GM19395 (cell line): Measurements from ENCODE around the gene CDH6.
"Not testable (repeated sequence)": the region's sequence is repeated elsewhere in the genome, so short reads cannot be mapped to it uniquely, and the experiment has no call there.

ENCODE experiments used
- ATAC-seq: cut with Tn5 transposase; IDR thresholded peaks from one replicate; pipeline ENCODE4 v1.9.1; 2021; ENCODE audit warnings: mild to moderate bottlenecking, moderate library complexity; ENCODE audit not compliant: unreplicated experiment

Gene CDH6

GRCh38 chr5:31322946-31323345 lies 129.5 kb downstream of the CDH6 start:
- no peak for ATAC-seq

DNA sequence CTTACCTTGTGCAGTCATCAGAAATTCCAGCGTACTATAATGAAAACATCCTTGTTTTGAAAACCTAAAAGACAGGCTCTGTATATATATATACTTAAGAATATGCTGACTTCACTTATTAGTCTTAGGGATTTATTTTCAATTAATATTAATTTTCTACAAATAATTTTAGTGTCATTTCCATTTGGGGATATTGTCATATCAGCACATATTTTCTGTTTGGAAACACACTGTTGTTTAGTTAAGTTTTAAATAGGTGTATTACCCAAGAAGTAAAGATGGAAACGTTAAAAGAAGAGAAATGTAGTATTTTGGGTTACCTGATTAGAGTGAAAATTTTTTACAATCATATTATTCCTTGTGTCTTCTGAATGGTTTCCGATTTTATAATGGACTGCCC lies 131.4 kb downstream of the CDH6 start:
- no peak for ATAC-seq

- ATAC-seq, result no peak
These were observed 134.7 kb downstream of the CDH6 start for GRCh38 chr5:31328040-31328733.

- ATAC-seq, result no peak
These were observed 136.2 kb downstream of the CDH6 start for GRCh38 chr5:31329715-31330114.

DNA sequence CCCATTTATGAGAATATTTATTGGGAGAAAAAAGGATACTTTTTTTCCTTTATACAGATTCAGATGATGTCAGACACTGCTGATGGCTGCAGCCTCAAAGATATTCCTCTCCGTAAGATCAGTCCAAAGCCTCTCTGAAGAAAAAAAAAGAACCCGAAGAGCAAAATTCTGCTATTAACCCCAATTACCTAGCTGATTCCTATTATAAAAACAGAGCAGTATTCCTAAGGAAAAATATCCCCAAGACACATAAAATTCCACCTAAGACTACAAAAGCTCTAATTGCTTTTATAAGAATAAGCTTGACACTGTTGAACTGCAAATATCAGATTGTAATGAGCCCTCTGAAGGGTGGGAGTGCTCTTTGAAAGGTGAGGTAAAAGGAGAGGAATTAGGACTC lies 138.7 kb downstream of the CDH6 start:
- ATAC-seq, result no peak

DNA sequence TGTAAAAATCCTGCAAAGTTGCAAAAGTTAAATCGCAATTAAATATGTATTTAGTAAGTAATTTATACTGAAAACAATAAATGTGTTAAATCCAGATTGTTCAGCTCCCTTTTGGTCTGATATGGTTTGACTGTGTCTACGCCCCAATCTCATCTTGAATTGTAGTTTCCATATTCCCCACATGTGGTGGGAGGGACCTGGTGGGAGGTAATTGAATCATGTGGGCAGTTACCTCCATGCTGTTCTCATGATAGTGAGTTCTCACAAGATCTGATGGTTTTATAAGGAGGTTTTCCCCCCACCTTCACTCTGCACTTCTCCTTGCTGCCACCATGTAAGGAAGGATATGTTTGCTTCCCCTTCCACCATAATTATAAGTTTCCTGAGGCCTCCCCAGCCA lies 140.0 kb downstream of the CDH6 start:
- no peak for ATAC-seq

GRCh38 chr5:31334061-31334860 lies 140.8 kb downstream of the CDH6 start:
- ATAC-seq, result no peak

GRCh38 chr5:31335456-31335855 lies 142.0 kb downstream of the CDH6 start:
- ATAC-seq, result no peak

DNA sequence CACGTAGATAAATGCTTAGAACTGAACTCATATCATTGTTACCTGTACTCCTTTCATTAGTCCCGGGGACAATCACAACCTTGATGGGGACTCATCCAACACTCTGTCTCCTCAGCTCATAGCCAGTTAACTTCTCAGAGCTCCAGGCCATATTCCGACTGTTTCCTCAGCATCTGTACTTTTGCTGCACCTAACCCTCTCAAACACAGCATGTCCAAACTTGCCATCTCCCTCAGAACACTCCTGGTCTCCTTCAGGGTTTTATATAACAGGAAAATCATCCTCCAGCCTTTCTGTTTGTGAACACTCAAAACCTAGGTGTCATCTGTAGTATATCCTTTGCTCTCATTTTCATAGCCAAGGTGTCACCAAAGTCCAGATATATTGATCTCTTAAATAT lies 150.5 kb downstream of the CDH6 start:
- no peak for ATAC-seq

DNA sequence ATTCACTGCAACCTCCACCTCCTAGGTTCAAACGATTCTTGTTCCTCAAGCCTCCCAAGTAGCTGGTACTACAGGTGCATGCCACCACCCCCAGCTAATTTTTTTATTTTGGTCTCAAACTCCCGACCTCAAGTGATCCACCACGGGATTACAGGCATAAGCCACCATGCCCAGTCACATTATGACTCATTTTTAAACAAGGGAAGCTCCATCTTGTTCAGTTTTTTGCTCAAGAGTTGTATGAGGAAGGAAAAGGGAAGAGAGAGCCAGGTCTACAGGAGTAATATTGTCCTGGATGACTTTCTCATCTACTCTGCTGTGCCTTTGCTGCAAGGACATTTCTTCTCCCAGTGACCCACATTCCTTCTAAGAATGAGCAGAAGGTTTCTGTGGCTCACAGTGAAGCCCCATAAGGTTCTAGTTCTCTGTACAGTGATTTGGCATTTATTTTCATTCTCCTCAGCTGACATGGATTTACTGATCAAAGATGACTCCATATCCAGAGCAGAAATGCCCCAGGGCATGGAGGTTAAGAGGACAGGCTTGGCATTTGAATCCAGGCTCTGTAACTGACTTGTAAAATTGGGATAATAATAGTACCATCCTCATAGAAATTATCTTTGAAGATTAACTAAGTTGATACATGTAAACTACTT lies 153.5 kb downstream of the CDH6 start:
- ATAC-seq, result no peak

GRCh38 chr5:31347552-31347905 lies 154.0 kb downstream of the CDH6 start:
- ATAC-seq, result no peak

GRCh38 chr5:31350395-31350794 lies 156.9 kb downstream of the CDH6 start:
- ATAC-seq, result no peak

DNA sequence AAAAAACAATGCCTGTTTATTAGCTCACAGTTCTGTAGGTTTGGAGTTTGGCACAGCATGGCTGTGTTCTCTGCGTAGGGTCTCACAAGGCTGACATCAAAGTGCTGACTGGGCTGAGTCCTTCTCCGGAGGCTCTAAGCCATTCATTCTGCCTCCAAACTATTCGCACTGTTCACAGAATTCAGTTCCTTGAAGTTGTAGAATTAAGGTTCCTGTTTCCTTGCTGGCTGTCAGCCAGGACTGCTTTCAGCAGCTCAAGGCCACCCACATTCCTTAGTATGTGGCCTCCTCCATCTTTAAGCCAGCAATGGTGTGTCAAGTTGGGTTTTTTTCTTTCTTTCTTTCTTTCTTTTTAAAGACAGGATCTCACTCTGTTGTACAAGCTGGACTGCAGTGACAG lies 161.9 kb downstream of the CDH6 start:
- ATAC-seq, result no peak

DNA sequence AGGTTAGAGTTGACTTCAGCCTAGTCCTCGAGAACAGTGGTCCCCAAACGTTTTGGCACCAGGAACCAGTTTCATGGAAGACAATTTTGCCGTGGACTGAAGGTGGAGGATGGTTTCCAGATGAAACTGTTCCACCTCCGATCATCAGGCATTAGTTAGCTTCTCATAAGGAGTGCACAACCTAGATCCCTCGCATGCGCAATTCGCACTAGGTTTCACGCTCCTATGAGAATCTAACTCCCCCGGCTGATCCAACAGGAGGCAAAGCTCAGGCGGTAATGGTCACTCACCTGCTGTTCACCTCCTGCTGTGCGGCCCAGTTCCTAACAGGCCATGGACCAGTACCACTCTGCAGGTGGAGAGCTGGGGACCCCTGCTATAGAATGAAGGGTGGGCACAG lies 163.6 kb downstream of the CDH6 start:
- no peak for ATAC-seq

- no peak for ATAC-seq
These were observed 166.4 kb downstream of the CDH6 start for GRCh38 chr5:31359839-31360238.

GRCh38 chr5:31361234-31361633 lies 167.7 kb downstream of the CDH6 start:
- ATAC-seq, result no peak

DNA sequence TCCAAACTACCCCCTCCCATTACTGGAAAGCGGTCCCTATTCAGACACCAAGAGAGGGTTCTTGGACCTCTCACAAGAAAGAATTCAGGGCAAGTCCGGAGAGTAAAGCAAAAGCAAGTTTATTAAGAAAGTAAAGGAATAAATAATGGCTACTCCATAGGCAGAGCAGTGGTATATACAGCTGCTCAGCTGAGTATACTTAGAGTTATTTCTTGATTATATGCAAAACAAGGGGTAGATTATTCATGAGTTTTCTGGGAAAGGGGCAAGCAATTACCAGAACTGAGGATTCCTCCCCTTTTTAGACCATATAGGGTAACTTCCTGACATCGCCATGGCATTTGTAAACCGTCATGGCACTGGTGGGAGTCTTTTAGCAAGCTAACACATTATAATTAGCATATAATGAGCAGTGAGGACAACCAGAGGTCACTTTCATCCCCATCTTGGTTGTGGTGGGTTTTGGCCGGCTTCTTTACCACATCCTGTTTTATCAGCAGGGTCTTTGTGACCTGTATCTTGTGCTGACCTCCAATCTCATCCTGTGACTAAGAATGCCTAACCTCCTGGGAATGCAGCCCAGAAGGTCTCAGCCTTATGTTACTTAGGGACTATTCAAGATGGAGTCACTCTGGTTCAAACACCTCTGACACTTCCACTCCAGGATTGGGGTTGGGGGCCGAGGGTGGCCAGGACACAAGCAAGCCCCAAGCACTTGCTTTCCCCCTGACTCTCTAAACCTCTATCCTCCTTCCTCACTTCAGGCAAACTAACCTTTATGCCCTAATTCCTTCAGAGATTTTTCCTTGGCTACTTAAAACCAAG lies 168.4 kb downstream of the CDH6 start:
- ATAC-seq, result not testable (repeated sequence)

DNA sequence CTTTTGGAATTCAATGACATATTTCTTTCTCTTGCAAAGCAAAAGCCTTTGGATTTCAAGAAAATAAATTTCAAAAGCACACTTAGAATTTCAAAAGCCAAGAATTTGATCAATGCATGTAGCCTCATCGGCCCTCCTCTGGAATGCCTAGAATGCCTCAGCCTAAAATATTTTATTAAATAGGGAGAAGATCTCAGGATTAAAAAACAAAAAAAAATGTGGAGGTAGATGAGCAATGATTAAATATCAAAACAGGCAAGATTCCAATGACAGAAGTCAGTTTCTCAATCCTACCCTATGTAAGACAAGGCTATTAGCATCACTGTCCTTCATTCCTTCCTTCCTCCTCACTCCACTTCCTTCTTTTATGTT lies 169.0 kb downstream of the CDH6 start:
- ATAC-seq, result no peak

- ATAC-seq, result no peak
These were observed 169.6 kb downstream of the CDH6 start for GRCh38 chr5:31362931-31363568.

DNA sequence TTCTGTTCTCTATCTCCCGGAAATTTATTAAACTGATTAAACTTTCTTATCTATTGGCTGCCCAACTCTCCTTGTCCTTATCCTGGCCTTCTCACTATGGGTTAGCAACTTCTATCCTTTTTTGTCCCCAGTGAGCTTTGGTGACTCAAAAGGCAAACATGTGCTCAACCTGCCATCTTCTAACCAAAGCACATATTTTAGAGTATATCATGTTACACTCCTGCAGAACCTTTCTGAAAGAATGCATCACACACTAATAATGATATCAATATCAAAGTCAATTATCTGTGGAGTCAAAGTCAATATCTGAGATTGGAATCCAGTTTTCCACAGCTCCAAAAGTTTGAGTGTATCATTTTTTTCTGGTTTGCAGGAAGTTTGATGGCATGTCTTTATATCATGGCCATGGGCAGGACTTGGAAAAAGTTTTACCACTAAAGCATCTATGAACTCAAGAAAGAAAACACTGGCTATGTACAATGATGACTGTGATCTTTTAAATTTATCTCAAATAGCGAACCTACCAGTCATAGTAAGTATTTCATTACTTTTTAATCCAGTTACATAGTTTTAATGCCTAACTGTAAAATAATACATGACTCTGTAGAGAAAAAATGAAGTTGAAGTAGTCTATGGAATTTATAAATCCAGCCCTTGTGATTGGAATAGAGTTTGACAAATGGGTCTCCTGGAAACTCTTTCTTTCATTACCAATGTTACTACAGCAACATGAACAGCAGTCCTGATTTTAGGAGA lies 171.6 kb downstream of the CDH6 start:
- ATAC-seq, result no peak
